H7 (cell line): Measurements from ENCODE around the gene C1orf141. TPM values are rescaled to one million over a fixed set of nuclear protein-coding genes. Genes with fewer than 3 reads are reported as not detected.
"Not testable (repeated sequence)": the region's sequence is repeated elsewhere in the genome, so short reads cannot be mapped to it uniquely, and the experiment has no call there.

Source experiments
- DNase-seq: peaks from one replicate; pipeline ENCODE4 v3.0.0; 2012
- H3K27me3 ChIP-seq: 2 replicates; pipeline ENCODE4 v1.6.0; 2011; ENCODE audit warnings: mild to moderate bottlenecking, low read length; ENCODE audit not compliant: control insufficient read depth, insufficient read depth
- H3K36me3 ChIP-seq: replicated peaks from 2 replicates; pipeline ENCODE4 v1.5.1; 2011; ENCODE audit warnings: low read length; ENCODE audit not compliant: control insufficient read depth, insufficient read depth
- H3K4me3 ChIP-seq: 2 replicates; pipeline ENCODE4 v1.5.1; 2011; ENCODE audit warnings: low read depth, mild to moderate bottlenecking, control low read depth, low read length, moderate library complexity; ENCODE audit not compliant: insufficient read depth
- total RNA-seq: library from RNA; depleted of rRNA; stranded (reverse); fragments of >200 nt; shearing (Covaris generic); gene quantifications from 2 replicates; pipeline ENCODE4 v1.2.3, GENCODE V29; 2014

Gene C1orf141
- total RNA-seq, 1 experiment from 2014 or later, result not detected

DNA sequence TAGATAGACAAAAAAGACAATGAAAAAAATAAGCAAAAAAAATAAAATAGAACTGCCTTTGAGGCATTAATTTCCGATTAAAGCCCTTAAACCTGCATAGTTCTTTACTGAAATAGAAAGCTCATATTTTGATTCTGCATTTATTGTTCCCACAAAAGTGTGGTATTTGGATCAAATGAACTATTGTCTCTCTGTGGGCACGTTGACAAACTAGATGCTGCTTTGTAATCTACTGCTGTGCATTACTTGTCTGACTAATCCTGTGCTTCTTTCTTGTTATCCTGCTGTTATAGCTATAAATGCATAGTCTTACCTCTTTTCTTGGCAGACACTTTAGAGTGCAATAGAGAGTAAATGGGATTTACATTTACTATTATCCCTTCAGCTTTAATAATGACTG, 49.4 kb downstream of the C1orf141 start:
- no peak for DNase-seq
- H3K27me3 ChIP-seq, result no peaks in the 10 kb centered on the region

DNA sequence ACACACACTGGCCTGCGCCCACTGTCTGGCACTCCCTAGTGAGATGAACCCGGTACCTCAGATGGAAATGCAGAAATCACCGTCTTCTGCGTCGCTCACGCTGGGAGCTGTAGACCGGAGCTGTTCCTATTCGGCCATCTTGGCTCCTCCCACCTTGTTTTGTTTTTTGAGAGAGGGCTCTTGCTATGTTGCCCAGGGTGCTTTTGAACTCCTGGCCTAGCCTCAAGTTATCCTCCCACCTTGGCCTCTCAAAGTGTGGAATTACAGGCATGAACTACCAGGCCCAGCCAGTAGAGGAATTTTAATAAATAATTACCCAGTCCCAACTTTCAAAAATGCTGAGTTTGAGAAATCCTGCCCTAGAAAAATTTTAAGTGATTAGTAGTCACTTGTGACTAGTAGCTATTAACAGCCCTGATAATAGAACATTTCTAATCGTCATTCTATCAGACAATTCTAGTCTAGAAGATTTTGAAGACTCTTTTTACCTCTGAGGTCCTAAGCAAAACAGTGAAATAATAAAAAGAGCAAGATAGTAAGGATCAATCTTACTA, 49.9 kb downstream of the C1orf141 start:
- no peak for DNase-seq
- H3K36me3 ChIP-seq, result no peaks in the 10 kb centered on the region
- no peak overlapping the region for H3K4me3 ChIP-seq
- no peaks in the 10 kb centered on the region for H3K27me3 ChIP-seq

More for the DNA sequence above, 49.4 kb downstream of the C1orf141 start:
- no peaks in the 10 kb centered on the region for H3K36me3 ChIP-seq
- H3K4me3 ChIP-seq, result no peak overlapping the region

DNA sequence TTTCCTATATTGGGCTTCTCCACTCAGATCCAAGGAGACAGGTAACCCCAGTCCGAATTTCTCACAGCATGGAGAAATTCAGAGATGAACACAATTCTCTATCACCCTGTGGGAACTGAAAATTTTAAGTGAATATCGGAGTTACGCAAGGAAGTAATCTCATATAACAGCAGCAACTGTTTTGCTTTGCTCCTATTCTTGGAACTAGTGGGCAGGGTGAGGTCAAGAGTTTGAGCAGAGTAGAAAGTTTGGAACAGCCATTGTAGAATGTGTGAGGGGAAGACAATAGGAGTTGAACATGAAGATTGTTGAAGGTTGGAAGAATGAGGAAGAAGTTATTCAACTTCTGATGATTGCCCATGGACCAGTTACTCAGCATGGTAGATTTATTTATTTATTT, 56.5 kb downstream of the C1orf141 start:
- no peaks in the 10 kb centered on the region for H3K27me3 ChIP-seq
- H3K4me3 ChIP-seq, result no peak overlapping the region
- no peaks in the 10 kb centered on the region for H3K36me3 ChIP-seq
- DNase-seq, result no peak

DNA sequence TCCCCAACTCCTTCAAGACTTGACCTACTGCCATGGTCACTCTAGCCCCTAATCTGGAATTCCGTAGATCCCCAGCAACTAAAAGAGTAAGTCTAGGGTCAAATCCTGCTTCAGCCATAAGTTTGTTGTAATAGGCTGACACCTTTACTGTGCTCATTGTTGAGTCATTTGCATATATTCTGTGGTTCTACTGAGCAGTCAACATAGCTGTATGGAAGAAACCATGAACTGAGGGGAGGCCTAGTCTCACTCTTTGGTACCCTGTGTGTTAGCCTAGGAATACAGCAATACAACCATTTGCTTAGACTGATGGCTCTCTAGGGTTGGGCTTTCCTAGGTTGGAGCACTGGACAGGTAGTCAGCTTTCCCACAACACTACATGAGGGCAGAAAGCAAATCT, 57.2 kb downstream of the C1orf141 start:
- no peak for DNase-seq
- no peaks in the 10 kb centered on the region for H3K27me3 ChIP-seq
- H3K4me3 ChIP-seq, result no peak overlapping the region
- no peaks in the 10 kb centered on the region for H3K36me3 ChIP-seq

DNA sequence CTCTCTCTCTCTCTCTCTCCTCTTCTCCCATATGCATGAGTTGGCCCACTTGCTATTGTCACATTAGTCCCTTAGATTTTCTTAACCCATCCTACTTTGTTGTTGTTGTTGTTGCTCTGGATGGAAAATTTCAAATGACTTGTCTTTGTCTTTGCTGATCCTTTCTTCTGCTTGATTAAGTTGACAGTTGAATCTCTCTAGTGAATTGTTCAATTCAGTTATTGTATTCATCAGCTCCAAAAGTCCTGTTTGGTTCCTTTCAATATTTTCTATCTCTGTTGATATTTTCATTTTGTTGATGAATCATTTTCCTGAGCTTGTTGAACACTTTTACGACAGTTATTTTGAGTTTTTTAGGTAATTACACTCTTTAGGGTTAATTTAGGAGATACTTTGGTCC, 62.0 kb downstream of the C1orf141 start:
- Histone ChIP-seq H3K36me3 (no peaks in the 10 kb centered on the region), H3K27me3 (no peaks in the 10 kb centered on the region), H3K4me3 (no peak overlapping the region)
- no peak for DNase-seq

DNA sequence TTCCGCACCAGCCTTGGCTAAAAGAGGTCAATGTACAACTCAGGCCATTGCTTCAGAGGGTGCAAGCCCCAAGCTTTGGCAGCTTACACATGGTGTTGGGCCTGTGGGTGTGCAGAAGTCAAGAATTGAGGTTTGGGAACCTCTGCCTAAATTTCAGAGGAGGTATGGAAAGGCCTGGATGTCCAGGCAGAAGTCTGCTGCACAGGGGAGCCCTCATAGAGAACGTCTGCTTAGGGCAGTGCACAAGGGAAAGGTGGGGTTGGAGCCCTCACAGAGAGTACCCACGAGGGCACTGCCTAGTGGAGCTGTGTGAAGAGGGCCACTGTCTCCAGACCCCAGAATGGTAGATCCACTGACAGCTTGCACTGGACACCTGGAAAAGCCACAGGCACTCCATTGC, 67.1 kb downstream of the C1orf141 start:
- not testable (repeated sequence) for H3K4me3 ChIP-seq, H3K27me3 ChIP-seq, H3K36me3 ChIP-seq, DNase-seq

DNA sequence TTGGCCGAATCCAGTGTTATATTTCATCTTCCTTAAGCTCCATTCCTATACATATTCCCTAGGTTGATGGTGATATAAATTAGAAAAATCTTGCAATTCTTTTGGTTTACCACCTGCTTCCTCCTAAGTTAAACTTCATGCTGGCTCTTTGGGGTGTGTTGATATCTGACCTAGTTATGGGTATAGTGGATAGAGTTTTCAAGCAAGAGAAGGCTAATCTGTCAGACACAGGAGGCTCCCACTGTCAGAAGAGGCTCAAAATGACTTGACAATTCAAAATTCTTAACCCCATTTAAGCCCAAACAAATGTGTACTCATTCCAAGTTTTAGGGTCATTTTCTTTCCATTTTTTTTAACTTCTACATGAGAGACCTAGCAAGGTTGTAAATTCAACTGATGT, 72.4 kb downstream of the C1orf141 start:
- Histone ChIP-seq H3K27me3 (no peaks in the 10 kb centered on the region), H3K36me3 (no peaks in the 10 kb centered on the region), H3K4me3 (no peak overlapping the region)
- DNase-seq, result no peak

DNA sequence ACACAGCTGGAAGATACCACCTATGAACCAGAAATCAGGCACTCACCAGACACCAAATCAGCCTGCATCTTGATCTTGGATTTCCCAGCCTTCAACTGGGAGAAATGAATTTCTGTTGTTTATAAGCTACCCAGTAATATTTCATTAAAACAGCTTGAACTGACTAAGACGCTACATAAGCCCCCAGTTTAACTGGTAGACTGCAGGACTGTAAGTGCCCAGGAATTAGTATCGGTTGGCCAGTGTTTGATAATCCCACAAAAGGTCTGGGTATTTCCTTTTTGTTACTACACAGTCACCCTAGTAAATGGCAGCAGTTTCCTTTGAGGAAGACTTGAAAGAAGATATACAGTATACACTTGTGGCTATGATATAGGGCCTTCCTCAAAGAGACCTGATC, 73.5 kb downstream of the C1orf141 start:
- DNase-seq, result no peak
- Histone ChIP-seq H3K36me3 (no peaks in the 10 kb centered on the region), H3K4me3 (no peak overlapping the region), H3K27me3 (no peaks in the 10 kb centered on the region)

DNA sequence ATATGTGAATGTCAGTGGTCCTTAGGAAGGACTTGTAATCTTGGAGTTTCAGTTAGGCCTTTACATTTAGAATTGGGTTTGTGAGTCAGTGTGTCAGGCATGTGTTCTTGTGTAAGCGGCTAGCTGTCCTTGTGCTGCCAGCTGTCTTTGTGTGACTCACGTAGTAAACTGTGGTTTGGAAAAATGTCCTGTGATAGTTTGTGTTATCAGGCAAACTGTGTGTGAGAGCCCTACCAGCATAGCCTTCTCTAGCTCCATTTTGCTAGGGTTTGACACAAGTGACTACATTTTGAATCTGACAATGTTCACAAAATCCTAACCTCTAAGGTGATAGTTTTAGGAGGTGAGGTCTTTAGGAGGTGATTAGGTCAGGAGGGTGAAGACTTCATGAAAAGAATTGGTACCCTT, 74.0 kb downstream of the C1orf141 start:
- H3K36me3 ChIP-seq, result no peaks in the 10 kb centered on the region
- no peak for DNase-seq
- no peaks in the 10 kb centered on the region for H3K27me3 ChIP-seq
- H3K4me3 ChIP-seq, result no peak overlapping the region

DNA sequence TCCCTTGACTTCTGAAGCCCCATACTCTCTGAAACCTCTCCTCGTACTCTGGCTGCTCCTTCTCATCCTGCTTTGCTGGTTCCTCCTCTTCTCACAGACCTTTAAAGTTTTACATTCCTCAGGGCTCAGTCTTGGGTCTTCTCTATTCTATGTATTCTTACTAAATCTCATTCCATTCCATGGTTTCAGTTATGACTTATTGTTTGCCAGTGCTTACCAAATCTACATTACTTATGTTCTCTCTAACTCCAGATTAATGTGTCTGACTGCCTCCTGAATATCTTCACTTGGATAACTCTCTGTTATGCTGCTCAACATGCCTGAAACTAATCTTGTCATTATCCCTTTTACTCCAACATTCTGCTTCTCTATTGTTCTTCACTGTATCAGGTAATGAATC, 75.4 kb downstream of the C1orf141 start:
- Histone ChIP-seq H3K4me3 (no peak overlapping the region), H3K27me3 (no peaks in the 10 kb centered on the region), H3K36me3 (no peaks in the 10 kb centered on the region)
- DNase-seq, result no peak

DNA sequence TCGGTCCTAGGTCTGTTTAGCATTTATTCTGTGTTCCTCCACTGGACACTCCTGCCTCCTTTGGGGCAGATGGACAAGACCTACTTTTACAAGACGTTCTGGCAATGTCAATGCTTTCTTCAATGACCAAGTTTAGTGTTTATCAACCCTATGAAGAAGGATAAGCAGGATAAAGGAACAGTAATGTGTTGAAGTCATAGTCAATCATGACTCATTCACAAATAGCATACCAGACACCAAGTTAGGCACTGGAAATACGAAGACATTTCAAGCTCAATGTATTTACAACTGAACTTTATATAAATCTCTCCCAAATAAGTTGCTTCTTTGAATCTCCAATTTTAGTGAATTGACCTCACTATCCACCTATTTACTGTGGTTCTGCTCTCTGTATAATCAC, 76.0 kb downstream of the C1orf141 start:
- H3K36me3 ChIP-seq, result no peaks in the 10 kb centered on the region
- H3K27me3 ChIP-seq, result no peaks in the 10 kb centered on the region
- H3K4me3 ChIP-seq, result no peak overlapping the region
- no peak for DNase-seq

DNA sequence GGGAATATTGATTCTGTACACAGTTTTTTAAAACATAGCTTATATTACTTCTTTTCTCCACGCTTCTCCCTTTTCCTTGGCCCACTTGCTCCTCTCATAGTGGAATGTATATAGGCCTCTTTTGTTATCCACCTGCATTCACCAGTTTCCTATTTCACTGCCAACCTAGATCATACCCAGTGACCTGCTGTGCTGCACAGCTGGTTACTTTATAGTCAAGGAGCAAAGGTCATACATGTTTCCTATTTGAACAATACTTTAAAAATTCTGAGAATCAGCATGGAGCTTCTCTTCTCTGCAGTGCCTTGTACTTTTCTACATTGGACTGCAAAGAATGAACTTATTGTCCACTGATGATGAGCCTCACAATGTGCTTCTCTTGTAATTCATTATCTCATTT, 76.5 kb downstream of the C1orf141 start:
- no peaks in the 10 kb centered on the region for H3K36me3 ChIP-seq
- H3K27me3 ChIP-seq, result no peaks in the 10 kb centered on the region
- no peak overlapping the region for H3K4me3 ChIP-seq
- DNase-seq, result no peak

DNA sequence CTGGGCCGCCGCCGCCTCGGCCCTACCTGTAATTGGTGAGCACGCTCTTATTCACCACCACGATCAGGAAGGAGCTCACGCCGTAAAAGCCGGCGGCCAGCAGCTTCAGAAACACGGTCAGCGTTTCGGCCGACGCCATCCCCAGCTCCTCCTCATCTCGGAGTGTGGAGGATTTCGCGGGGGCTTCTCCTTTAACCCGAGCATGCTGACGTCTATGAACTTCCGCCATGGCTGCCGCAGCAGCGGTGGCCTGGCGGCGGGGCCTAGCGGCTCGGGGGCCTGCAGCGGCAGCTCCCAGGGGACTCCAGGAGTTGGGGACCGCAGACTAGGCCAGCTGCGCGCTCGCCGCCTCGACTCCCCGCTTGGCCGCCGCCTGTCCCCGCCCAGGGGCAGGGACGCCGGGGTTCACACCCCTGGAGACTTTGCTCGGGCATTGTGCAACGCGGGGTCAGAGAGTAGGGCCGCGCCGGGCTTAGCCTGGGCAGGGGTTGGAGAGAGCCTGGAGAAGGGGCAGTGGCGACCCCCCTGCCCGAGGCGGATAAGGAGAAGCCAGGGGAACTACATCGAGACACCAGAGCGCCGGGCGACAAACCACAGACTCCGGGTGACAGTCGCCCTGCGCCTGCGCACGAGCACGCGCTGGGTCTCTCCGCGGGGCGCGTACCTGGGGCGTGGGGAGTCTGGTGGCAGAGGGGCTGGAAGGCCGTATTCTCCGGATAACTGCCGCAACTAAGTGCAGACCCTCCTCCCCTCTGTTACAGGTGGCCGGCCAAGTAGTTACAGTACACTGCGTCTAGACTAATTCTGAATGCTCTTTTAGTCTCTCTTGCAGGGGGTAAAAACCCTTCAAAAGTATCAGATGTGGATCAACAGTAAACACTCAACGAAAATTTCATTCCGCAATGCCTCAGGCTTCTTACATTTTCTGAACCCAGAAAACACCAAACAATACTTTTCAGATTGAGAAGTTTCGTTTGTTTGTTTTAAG, 80.7 kb downstream of the C1orf141 start, which contains the start of gene SLC35D1:
Gene SLC35D1 (minus strand): TSS at position 364 of the 988 bp plus-strand sequence. CDS start 135 bp downstream, at position 229.
- peak; percentile 89 for DNase-seq
- Histone ChIP-seq H3K27me3 (peaks cover 4% of the 10 kb centered on the region; the same call in 1 of the 2 replicates), H3K36me3 (no peaks in the 10 kb centered on the region), H3K4me3 (peak within 1 kb of the TSS; percentile 76)

DNA sequence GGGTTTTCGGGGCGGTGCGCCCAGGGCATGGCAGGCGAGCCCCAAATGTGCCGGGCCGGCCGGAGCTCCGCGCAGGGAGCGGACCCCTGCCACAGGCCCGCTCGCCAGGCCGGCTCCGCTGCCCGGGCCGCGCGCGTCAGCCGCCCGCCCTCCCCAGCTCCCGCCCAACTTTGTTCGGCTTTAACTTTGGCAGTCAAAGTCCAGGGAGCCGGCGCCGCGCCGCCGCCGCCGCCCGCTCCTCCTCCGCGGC, 81.3 kb downstream of the C1orf141 start:
- H3K4me3 ChIP-seq, result peak overlapping the region; percentile 76
- DNase-seq, result peak; percentile 86
- no peaks in the 10 kb centered on the region for H3K36me3 ChIP-seq
- H3K27me3 ChIP-seq, result peaks cover 4% of the 10 kb centered on the region; the same call in 1 of the 2 replicates
